ENCODE measurements around the gene ACBD7.

ACBD7 gene

GRCh38 chr10:15045380-15045779 is 43.2 kb downstream of the ACBD7 start:
- TF ChIP-seq SIN3A (IDR thresholded peaks at IDR 0.05; ENCODE audit: borderline replicate concordance, insufficient read depth, low read length) (no peak), POLR2AphosphoS5 (IDR thresholded peaks at IDR 0.05; ENCODE audit: low read depth, low read length) (no peak)

GRCh38 chr10:15043674-15044073 is 44.9 kb downstream of the ACBD7 start, which contains the start of gene OLAH:
TSS of gene OLAH (plus strand) at chr10:15043943. CDS start at chr10:15047289, 3,346 bp downstream.
- TF ChIP-seq SIN3A (IDR thresholded peaks at IDR 0.05; ENCODE audit: borderline replicate concordance, insufficient read depth, low read length) (no peak), FOXP2 (optimal IDR thresholded peaks at IDR 0.05; ENCODE audit: borderline replicate concordance, extremely low read depth, extremely low read length, insufficient read depth) (no peak), POLR2AphosphoS5 (IDR thresholded peaks at IDR 0.05; ENCODE audit: low read depth, low read length) (no peak), TAF1 (IDR thresholded peaks at IDR 0.05; ENCODE audit: borderline replicate concordance, insufficient read depth, low read length) (no peak), REST (IDR thresholded peaks at IDR 0.05; ENCODE audit: insufficient read depth in 1 of 2, low read depth in 2 of 2, low read length in 2 of 2) (no peak)

GRCh38 chr10:15038416-15038815 is 50.2 kb downstream of the ACBD7 start:
- TF ChIP-seq POLR2AphosphoS5 (IDR thresholded peaks at IDR 0.05; ENCODE audit: low read depth, low read length) = no peak
- TF ChIP-seq SIN3A (IDR thresholded peaks at IDR 0.05; ENCODE audit: borderline replicate concordance, insufficient read depth, low read length) = no peak
- TF ChIP-seq REST (IDR thresholded peaks at IDR 0.05; ENCODE audit: insufficient read depth in 1 of 2, low read depth in 2 of 2, low read length in 2 of 2) = no peak
- TF ChIP-seq TAF1 (IDR thresholded peaks at IDR 0.05; ENCODE audit: borderline replicate concordance, insufficient read depth, low read length) = no peak
- no peak for TF ChIP-seq FOXP2 (optimal IDR thresholded peaks at IDR 0.05; ENCODE audit: borderline replicate concordance, extremely low read depth, extremely low read length, insufficient read depth)

- TF ChIP-seq REST (IDR thresholded peaks at IDR 0.05; ENCODE audit: insufficient read depth in 1 of 2, low read depth in 2 of 2, low read length in 2 of 2) (no peak), TAF1 (IDR thresholded peaks at IDR 0.05; ENCODE audit: borderline replicate concordance, insufficient read depth, low read length) (no peak), POLR2AphosphoS5 (IDR thresholded peaks at IDR 0.05; ENCODE audit: low read depth, low read length) (no peak), SIN3A (IDR thresholded peaks at IDR 0.05; ENCODE audit: borderline replicate concordance, insufficient read depth, low read length) (no peak), FOXP2 (optimal IDR thresholded peaks at IDR 0.05; ENCODE audit: borderline replicate concordance, extremely low read depth, extremely low read length, insufficient read depth) (no peak)
Measured at GRCh38 chr10:15037691-15038090, 50.9 kb downstream of the ACBD7 start.

- TF ChIP-seq FOXP2 (optimal IDR thresholded peaks at IDR 0.05; ENCODE audit: borderline replicate concordance, extremely low read depth, extremely low read length, insufficient read depth) = no peak
- TF ChIP-seq POLR2AphosphoS5 (IDR thresholded peaks at IDR 0.05; ENCODE audit: low read depth, low read length) = no peak
- TF ChIP-seq TAF1 (IDR thresholded peaks at IDR 0.05; ENCODE audit: borderline replicate concordance, insufficient read depth, low read length) = no peak
- no peak for TF ChIP-seq SIN3A (IDR thresholded peaks at IDR 0.05; ENCODE audit: borderline replicate concordance, insufficient read depth, low read length)
- no peak for TF ChIP-seq REST (IDR thresholded peaks at IDR 0.05; ENCODE audit: insufficient read depth in 1 of 2, low read depth in 2 of 2, low read length in 2 of 2)
Measured at GRCh38 chr10:15035385-15036301, 52.9 kb downstream of the ACBD7 start.

Measured in PFSK-1 (cell line).